ENCODE results near the gene GPSM3. TPM values are rescaled to one million over a fixed set of nuclear protein-coding genes. Genes with fewer than 3 reads are reported as not detected.

Gene GPSM3
- total and polyA plus RNA-seq, 2 of the 13 experiments (the other 11 are each of a cell fraction or from before 2014, with no cell fraction given) = 0.18 to 6.2 TPM

- no peak; the same call in 1 of the 2 replicates for TF ChIP-seq ARID4A (CRISPR knock-in tag; IDR thresholded peaks at IDR 0.05; ENCODE audit: borderline replicate concordance)
- no peak for TF ChIP-seq ZFP36L1 (CRISPR knock-in tag; IDR thresholded peaks at IDR 0.05)
- TF ChIP-seq ARID3A (IDR thresholded peaks at IDR 0.05; ENCODE audit: low read depth, low read length) = peak; percentile 74
- no peak for TF ChIP-seq ZNF841 (CRISPR knock-in tag; IDR thresholded peaks at IDR 0.05; ENCODE audit: borderline replicate concordance)
- 0 out of 2 replicates have a peak, but pooled peaks have one; percentile 24 for TF ChIP-seq ZMAT3 (CRISPR knock-in tag; conservative IDR thresholded peaks at IDR 0.05)
- TF ChIP-seq ZNF883 (CRISPR knock-in tag; IDR thresholded peaks at IDR 0.05; ENCODE audit: not compliant biosample characterization) = no peak
- TF ChIP-seq JUND (CRISPR knock-in tag; IDR thresholded peaks at IDR 0.05) = no peak
- TF ChIP-seq GATAD1 (CRISPR knock-in tag; IDR thresholded peaks at IDR 0.05) = peak; percentile 52
- no peak for TF ChIP-seq ZNF414 (CRISPR knock-in tag; IDR thresholded peaks at IDR 0.05)
- TF ChIP-seq ZXDC (CRISPR knock-in tag; IDR thresholded peaks at IDR 0.05) = no peak
- no peak; the same call in 1 of the 2 replicates for TF ChIP-seq ZNF280D (CRISPR knock-in tag; IDR thresholded peaks at IDR 0.05)
- no peak for TF ChIP-seq SP140L (CRISPR knock-in tag; IDR thresholded peaks at IDR 0.05; ENCODE audit: borderline replicate concordance)
- TF ChIP-seq ZBTB8A (CRISPR knock-in tag; IDR thresholded peaks at IDR 0.05; ENCODE audit: borderline replicate concordance, low read depth) = no peak
- no peak for TF ChIP-seq KLF15 (CRISPR knock-in tag; IDR thresholded peaks at IDR 0.05; ENCODE audit: borderline replicate concordance)
- TF ChIP-seq MED13 (CRISPR knock-in tag; IDR thresholded peaks at IDR 0.05) = no peak
- peak; percentile 36; the same call in 1 of the 2 replicates for TF ChIP-seq CEBPG (CRISPR knock-in tag; IDR thresholded peaks at IDR 0.05)
Observed at GRCh38 chr6:32177788-32178546, 14.5 kb downstream of the GPSM3 start, which contains the start of gene RNF5 (continued).
